K562 (cell line): ENCODE data around the gene EFEMP2. TPM values are rescaled to one million over a fixed set of nuclear protein-coding genes. Genes with fewer than 3 reads are reported as not detected.

Experiments
- ATAC-seq: fragments of 200-7000 bp; cut with Tn5 transposase; 3 replicates; pipeline ENCODE4 v1.9.1; 2020; ENCODE audit warnings: moderate library complexity
- BruUV-seq: library from RNA; stranded (reverse); fragments of 400-500 nt; replicated peaks from 2 replicates; lab custom pipeline; 2021; lab: Mats Ljungman, UMichigan
- CTCF ChIA-PET: fragments of 300-600 bp; formaldehyde crosslinking; extraction: SDS; loops from one replicate; lab custom pipeline; 2021; ENCODE audit warnings: low intra/inter-chr PET ratio; lab: Yijun Ruan, JAX
- POLR2A ChIA-PET: fragments of 300-600, 350-650 bp; sonication (Branson Sonifier 250); formaldehyde crosslinking; extraction: SDS; loops from one replicate; lab custom pipeline; 2021; ENCODE audit warnings: antibody characterized with exemption, inconsistent platforms; lab: Yijun Ruan, JAX
- DNase-seq, 4 experiments: peaks; one replicate each; pipeline versions ENCODE4 v3.0.0 to v3.0.0-alpha.2; 2011 to 2018; ENCODE audit warnings: low spot score in 3 of 4, mixed read lengths in 3 of 4; ENCODE audit errors: extremely low read depth in 1 of 4
- FAIRE-seq: peaks from 2 replicates; lab custom pipeline; 2011; peaks lifted over from hg19 to GRCh38; lab: Jason Lieb, UNC
- H2AFZ ChIP-seq: 2 replicates; pipeline ENCODE4 v1.6.0; 2011; ENCODE audit warnings: low read depth, low read length, control low read depth, inconsistent platforms
- H3K27ac ChIP-seq: fragments of 200-600 bp; 3 replicates; pipeline ENCODE4 v1.8.0; 2011; ENCODE audit warnings: low read depth, mild to moderate bottlenecking, control low read depth, inconsistent platforms, low read length, moderate library complexity, mixed read lengths; ENCODE audit errors: extremely low read depth
- H3K27me3 ChIP-seq, 2 experiments: fragments of 300-600 bp in 1 of 2; 2 replicates in 1 of 2; 3 replicates in 1 of 2; pipeline versions ENCODE4 v1.6.0 to v1.8.0; 2011; ENCODE audit warnings: inconsistent platforms in 2 of 2, low read length in 2 of 2, mild to moderate bottlenecking in 1 of 2, mixed read lengths in 1 of 2, moderate library complexity in 1 of 2; ENCODE audit not compliant: control insufficient read depth in 2 of 2, insufficient read depth in 2 of 2
- H3K36me3 ChIP-seq: fragments of 300-600 bp; 3 replicates; pipeline ENCODE4 v1.8.0; 2011; ENCODE audit warnings: mild to moderate bottlenecking, low read length, inconsistent platforms; ENCODE audit not compliant: control insufficient read depth, insufficient read depth
- H3K4me1 ChIP-seq, 2 experiments: fragments of 200-600 bp in 1 of 2; replicated peaks in 1 of 2; 2 replicates in 1 of 2; 3 replicates in 1 of 2; pipeline versions ENCODE4 v1.5.1 to v1.8.0; 2011; ENCODE audit warnings: inconsistent platforms in 2 of 2, low read length in 2 of 2, mild to moderate bottlenecking in 1 of 2, mixed read lengths in 1 of 2, moderate library complexity in 1 of 2; ENCODE audit not compliant: control insufficient read depth in 2 of 2, insufficient read depth in 2 of 2
- H3K4me2 ChIP-seq: 2 replicates; pipeline ENCODE4 v1.6.1; 2011; ENCODE audit warnings: low read length, control low read depth, inconsistent platforms, mixed read lengths; ENCODE audit not compliant: insufficient read depth
- H3K4me3 ChIP-seq: fragments of 200-600 bp; sonication (generic), shearing (Covaris generic); 2 replicates; pipeline ENCODE4 v1.5.1; 2016; ENCODE audit warnings: control low read depth, inconsistent platforms
- H3K79me2 ChIP-seq: fragments of 200-600 bp; 3 replicates; pipeline ENCODE4 v1.8.0; 2011; ENCODE audit warnings: low read length, inconsistent platforms; ENCODE audit not compliant: control insufficient read depth, insufficient read depth
- H3K9ac ChIP-seq, 2 experiments: 2 replicates each; pipeline versions ENCODE4 v1.6.0 to v1.6.1; 2011; ENCODE audit warnings: low read depth in 2 of 2, low read length in 2 of 2, control low read depth in 1 of 2, inconsistent platforms in 1 of 2, mild to moderate bottlenecking in 1 of 2, mixed read lengths in 1 of 2; ENCODE audit not compliant: insufficient read depth in 1 of 2
- H3K9me1 ChIP-seq: one replicate; pipeline ENCODE4 v1.6.0; 2011; ENCODE audit warnings: inconsistent platforms, mild to moderate bottlenecking, low read length, moderate library complexity; ENCODE audit not compliant: control insufficient read depth, insufficient read depth
- H3K9me3 ChIP-seq: replicated peaks from 2 replicates; pipeline ENCODE4 v1.5.1; 2011; ENCODE audit warnings: low read depth, low read length, inconsistent platforms; ENCODE audit not compliant: control insufficient read depth, insufficient read depth
- H4K20me1 ChIP-seq: replicated peaks from 2 replicates; pipeline ENCODE4 v1.6.1; 2011; ENCODE audit warnings: low read length, inconsistent platforms, mixed read lengths; ENCODE audit not compliant: control insufficient read depth, insufficient read depth
- BCOR ChIP-seq: fragments of 450-650 bp; IDR thresholded peaks from 2 replicates; pipeline ENCODE4 v1.6.1; 2016
- BDP1 ChIP-seq: IDR thresholded peaks from 3 replicates; pipeline ENCODE4 v1.6.1; 2011; ENCODE audit not compliant: insufficient read length, insufficient read depth
- EGR1 ChIP-seq: fragments of 450-650 bp; conservative IDR thresholded peaks from 2 replicates; pipeline ENCODE4 v1.6.1; 2017; ENCODE audit warnings: mild to moderate bottlenecking
- KDM1A ChIP-seq, 2 experiments: fragments of 450-650 bp; IDR thresholded peaks; 2 replicates each; pipeline ENCODE4 v1.6.1; 2016; ENCODE audit warnings: mild to moderate bottlenecking in 2 of 2
- PHB ChIP-seq: fragments of 250-450 bp; sonication (Bioruptor Pico); IDR thresholded peaks from 2 replicates; pipeline ENCODE4 v1.5.0; 2021
- RBM25 ChIP-seq: fragments of 200-400 bp; formaldehyde crosslinking; IDR thresholded peaks from 2 replicates; pipeline ENCODE4 v1.6.1; 2018; ENCODE audit warnings: low read length, low read depth, moderate library complexity; ENCODE audit not compliant: severe bottlenecking
- ZFP36 ChIP-seq: fragments of 150-350 bp; IDR thresholded peaks from 2 replicates; pipeline ENCODE4 v1.6.1; 2018; ENCODE audit warnings: low read length, low read depth; ENCODE audit not compliant: partially characterized antibody
- ZNF143 ChIP-seq: sonication (generic); formaldehyde crosslinking; IDR thresholded peaks from 2 replicates; pipeline ENCODE4 v1.9.0; 2022; ENCODE audit warnings: mild to moderate bottlenecking, missing genetic modification reagents
- WGBS: fragments of 100-300 bp; shearing (Covaris generic); methylation state at CpG from one replicate; pipeline ENCODE4 v1.1.6; 2016; ENCODE audit warnings: low coverage, mixed read lengths; ENCODE audit not compliant: insufficient coverage; ENCODE audit errors: missing lambda C conversion rate; 5-methylcytosine and 5-hydroxymethylcytosine counted together
- in situ Hi-C: fragments of 300-500 bp; cut with MboI; formaldehyde crosslinking; loops from 4 replicates; pipeline ENCODE4 v1.15.0; 2018; ENCODE audit warnings: inconsistent platforms, mixed read lengths
- intact Hi-C: fragments of 100-400 bp; cut with micrococcal nuclease; formaldehyde crosslinking; loops from 2 replicates; pipeline ENCODE4 v1.14.2; 2022
- polyA plus RNA-seq, 8 experiments: library from polyadenylated mRNA; depleted of rRNA in 4 of 8; stranded (reverse) in 5 of 8; unstranded in 3 of 8; fragments of >200 nt; fragmentation: Nextera tagmentation in 2 of 8; fragmentation: Illumina TruSeq in 1 of 8; extraction: Ambion mirVana in 2 of 8; extraction: Trizol in 1 of 8; gene quantifications; 2 replicates each; pipeline versions ENCODE4 v1.2.1 to v1.2.3, GENCODE V29; 2011 to 2014; ENCODE audit warnings: inconsistent platforms in 1 of 8, missing spikeins in 1 of 8
- total RNA-seq, 7 experiments: library from RNA; depleted of rRNA in 6 of 7; stranded (reverse); fragments of >200 nt in 6 of 7; fragmentation: Illumina TruSeq in 2 of 7; extraction: Trizol in 2 of 7; gene quantifications; 2 replicates each; pipeline versions ENCODE4 v1.2.1 to v1.2.3, GENCODE V29; 2011 to 2021; ENCODE audit warnings: low replicate concordance in 1 of 7
- TF ChIP-seq, protein P1 (sequence below), 2 experiments: fragments of 450-650 bp; IDR thresholded peaks; 2 replicates each; pipeline ENCODE4 v1.6.1; 2018; ENCODE audit warnings: mild to moderate bottlenecking in 2 of 2, low read depth in 1 of 2; ENCODE audit not compliant: partially characterized antibody in 2 of 2

EFEMP2 gene
- total and polyA plus RNA-seq, 9 of the 15 experiments (the other 6 are each of a cell fraction or from before 2014, with no cell fraction given): 0.07 to 2.9 (median 0.69) TPM; not detected in 1

GRCh38 chr11:65907878-65908277 lies 35.3 kb upstream of the EFEMP2 start:
- ATAC-seq: no peak
- Histone ChIP-seq H3K4me2 (no peak overlapping the region), H3K4me3 (no peak overlapping the region), H3K36me3 (no peaks in the 10 kb centered on the region), H3K27ac (no peak overlapping the region), H3K9me1 (no peaks in the 10 kb centered on the region), H2AFZ (no peak overlapping the region), H3K79me2 (no peaks in the 10 kb centered on the region), H3K9ac (peak overlapping the region in 1 of 2 experiments; percentile 65; a peak in 1 of 4 replicates), H3K9me3 (no peaks in the 10 kb centered on the region), H3K27me3 (no peaks in the 10 kb centered on the region), H4K20me1 (no peaks in the 10 kb centered on the region), H3K4me1 (peaks cover 40% of the 10 kb centered on the region in 2 experiments)
- WGBS: 92% methylated on average over 6 of the region's 6 CpGs
- no peak for FAIRE-seq
- TF ChIP-seq ZNF143 (CRISPR knock-in tag) (0 out of 2 replicates have a peak, but pooled peaks have one; percentile 15), BDP1 (no peak), EGR1 (no peak), PHB (no peak), ZFP36 (peak; percentile 71), RBM25 (peak; percentile 92), BCOR (peak; percentile 77), KDM1A (IDR thresholded peaks at IDR 0.05) (peak in 1 of 2 experiments; percentile 52; a peak in 1 of 4 replicates)
- TF ChIP-seq, protein P1, sequence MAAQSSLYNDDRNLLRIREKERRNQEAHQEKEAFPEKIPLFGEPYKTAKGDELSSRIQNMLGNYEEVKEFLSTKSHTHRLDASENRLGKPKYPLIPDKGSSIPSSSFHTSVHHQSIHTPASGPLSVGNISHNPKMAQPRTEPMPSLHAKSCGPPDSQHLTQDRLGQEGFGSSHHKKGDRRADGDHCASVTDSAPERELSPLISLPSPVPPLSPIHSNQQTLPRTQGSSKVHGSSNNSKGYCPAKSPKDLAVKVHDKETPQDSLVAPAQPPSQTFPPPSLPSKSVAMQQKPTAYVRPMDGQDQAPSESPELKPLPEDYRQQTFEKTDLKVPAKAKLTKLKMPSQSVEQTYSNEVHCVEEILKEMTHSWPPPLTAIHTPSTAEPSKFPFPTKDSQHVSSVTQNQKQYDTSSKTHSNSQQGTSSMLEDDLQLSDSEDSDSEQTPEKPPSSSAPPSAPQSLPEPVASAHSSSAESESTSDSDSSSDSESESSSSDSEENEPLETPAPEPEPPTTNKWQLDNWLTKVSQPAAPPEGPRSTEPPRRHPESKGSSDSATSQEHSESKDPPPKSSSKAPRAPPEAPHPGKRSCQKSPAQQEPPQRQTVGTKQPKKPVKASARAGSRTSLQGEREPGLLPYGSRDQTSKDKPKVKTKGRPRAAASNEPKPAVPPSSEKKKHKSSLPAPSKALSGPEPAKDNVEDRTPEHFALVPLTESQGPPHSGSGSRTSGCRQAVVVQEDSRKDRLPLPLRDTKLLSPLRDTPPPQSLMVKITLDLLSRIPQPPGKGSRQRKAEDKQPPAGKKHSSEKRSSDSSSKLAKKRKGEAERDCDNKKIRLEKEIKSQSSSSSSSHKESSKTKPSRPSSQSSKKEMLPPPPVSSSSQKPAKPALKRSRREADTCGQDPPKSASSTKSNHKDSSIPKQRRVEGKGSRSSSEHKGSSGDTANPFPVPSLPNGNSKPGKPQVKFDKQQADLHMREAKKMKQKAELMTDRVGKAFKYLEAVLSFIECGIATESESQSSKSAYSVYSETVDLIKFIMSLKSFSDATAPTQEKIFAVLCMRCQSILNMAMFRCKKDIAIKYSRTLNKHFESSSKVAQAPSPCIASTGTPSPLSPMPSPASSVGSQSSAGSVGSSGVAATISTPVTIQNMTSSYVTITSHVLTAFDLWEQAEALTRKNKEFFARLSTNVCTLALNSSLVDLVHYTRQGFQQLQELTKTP (IDR thresholded peaks at IDR 0.05; ENCODE audit: low read depth in 1 of 2, partially characterized antibody in 2 of 2): no peak
- in situ Hi-C loops (no loop called here), intact Hi-C loops (no loop called here)
- DNase-seq: no peak
- ChIA-PET POLR2A (interaction anchor here (1.3 to 1.7 kb wide), 3 partner anchors 11 to 19 kb away, joined by 3 to 8 read pairs (median 4); partner anchors contain the start of gene CCDC85B), CTCF (no interaction called here)
- no TSS peak for BruUV-seq
